GM12892 (cell line): ENCODE measurements around the gene PREP.

Source experiments
- POLR2A ChIP-seq: IDR thresholded peaks from 2 replicates; pipeline ENCODE4 v1.6.1; 2011; ENCODE audit warnings: low read depth, low read length, control low read depth
- POLR2AphosphoS5 ChIP-seq: IDR thresholded peaks from 2 replicates; pipeline ENCODE4 v1.6.1; 2011; ENCODE audit warnings: low read depth, low read length, control low read depth

DNA sequence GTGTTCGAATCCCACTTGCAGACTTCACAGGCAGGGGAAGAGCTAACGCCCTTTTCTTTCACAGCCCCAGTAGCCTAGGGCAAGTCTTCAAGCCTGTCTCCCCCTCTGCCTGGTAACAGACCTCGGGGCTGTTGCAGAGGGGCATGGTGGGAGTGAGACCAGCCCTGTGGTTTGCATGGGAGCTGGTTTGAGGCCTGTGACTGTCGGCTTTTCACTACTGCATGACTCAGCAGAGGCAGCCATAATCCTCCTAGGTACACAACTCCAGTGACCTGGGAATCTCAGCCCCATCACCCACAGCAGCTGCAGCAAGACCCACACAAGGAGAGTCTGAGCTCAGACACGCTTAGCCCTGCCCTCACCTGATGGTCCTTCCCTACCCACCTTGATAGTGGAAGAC lies 167.7 kb downstream of the PREP start:
- no peak for TF ChIP-seq POLR2AphosphoS5
- no peak for TF ChIP-seq POLR2A
